HCT116 (cell line): Measurements from ENCODE around the gene LUM. TPM values are rescaled to one million over a fixed set of nuclear protein-coding genes. Genes with fewer than 3 reads are reported as not detected.

Experiments used
- ATAC-seq: fragments of 200-7000 bp; cut with Tn5 transposase; 2 replicates; pipeline ENCODE4 v1.9.1; 2020; ENCODE audit warnings: mild to moderate bottlenecking, moderate library complexity
- BruUV-seq: library from RNA; stranded (reverse); fragments of 400-500 nt; replicated peaks from 2 replicates; lab custom pipeline; 2021; lab: Mats Ljungman, UMichigan
- CTCF ChIA-PET: fragments of 300-600 bp; sonication (Branson Sonifier 250); formaldehyde crosslinking; loops from one replicate; lab custom pipeline; 2021; ENCODE audit warnings: antibody characterized with exemption; lab: Charles Lee
- POLR2A ChIA-PET: fragments of 300-600, 350-600 bp; sonication (Branson Sonifier 250); formaldehyde crosslinking; loops from one replicate; lab custom pipeline; 2021; ENCODE audit warnings: antibody characterized with exemption; lab: Charles Lee
- RAD21 ChIA-PET, 2 experiments: fragments of 300-600 bp; sonication (Branson Sonifier 250); formaldehyde crosslinking; loops; one replicate each; lab custom pipeline; 2023; ENCODE audit warnings: low total read pairs in 2 of 2; ENCODE audit not compliant: uncharacterized antibody in 2 of 2, unreplicated experiment in 2 of 2, low non-redundant PET in 1 of 2; lab: Charles Lee
- DNase-seq: peaks from one replicate; pipeline ENCODE4 v3.0.0-alpha.2; 2010; ENCODE audit warnings: low read depth, low spot score
- H2AFZ ChIP-seq: fragments of 200-600 bp; shearing (Covaris generic), sonication (generic); 2 replicates; pipeline ENCODE4 v1.6.1; 2017; ENCODE audit warnings: low read depth, mixed run types, mixed read lengths, antibody characterized with exemption, low read length; ENCODE audit not compliant: poor library complexity, severe bottlenecking
- H3K27ac ChIP-seq: 2 replicates; pipeline ENCODE4 v1.5.1; 2012; ENCODE audit warnings: low read depth, low read length
- H3K27me3 ChIP-seq: fragments of 200-600 bp; sonication (generic); 2 replicates; pipeline ENCODE4 v1.6.1; 2016; ENCODE audit warnings: mixed run types, low read length, mixed read lengths; ENCODE audit not compliant: insufficient read depth
- H3K36me3 ChIP-seq, 2 experiments: fragments of 200-500 bp in 1 of 2; fragments of 200-600 bp in 1 of 2; sonication (Bioruptor generic) in 1 of 2; sonication (generic) in 1 of 2; 2 replicates each; pipeline versions ENCODE4 v1.5.1 to v1.6.1; 2014 to 2016; ENCODE audit warnings: low read length in 2 of 2, inconsistent platforms in 1 of 2, mixed read lengths in 1 of 2, mixed run types in 1 of 2; ENCODE audit not compliant: insufficient read depth in 2 of 2, control insufficient read depth in 1 of 2
- H3K4me1 ChIP-seq, 2 experiments: fragments of 200-600 bp in 1 of 2; sonication (generic) in 1 of 2; 2 replicates each; pipeline versions ENCODE4 v1.5.1 to v1.6.1; 2012 to 2017; ENCODE audit warnings: low read length in 2 of 2, inconsistent platforms in 1 of 2, mild to moderate bottlenecking in 1 of 2, mixed read lengths in 1 of 2, mixed run types in 1 of 2, moderate library complexity in 1 of 2; ENCODE audit not compliant: insufficient read depth in 2 of 2, control insufficient read depth in 1 of 2
- H3K4me2 ChIP-seq: fragments of 200-600 bp; sonication (generic); 2 replicates; pipeline ENCODE4 v1.6.1; 2017; ENCODE audit warnings: mixed run types, low read length, mixed read lengths
- H3K4me3 ChIP-seq, 2 experiments: fragments of 200-600 bp in 1 of 2; sonication (generic) in 1 of 2; replicated peaks in 1 of 2; 2 replicates each; pipeline ENCODE4 v1.5.1; 2011 to 2016; ENCODE audit warnings: low read length in 2 of 2, control low read depth in 1 of 2, low read depth in 1 of 2, mild to moderate bottlenecking in 1 of 2, mixed read lengths in 1 of 2, mixed run types in 1 of 2
- H3K79me2 ChIP-seq: fragments of 200-600 bp; sonication (generic); 2 replicates; pipeline ENCODE4 v1.6.1; 2017; ENCODE audit warnings: mild to moderate bottlenecking, mixed run types, low read length, moderate library complexity, mixed read lengths; ENCODE audit not compliant: insufficient read depth
- H3K9ac ChIP-seq: fragments of 200-600 bp; sonication (generic); 2 replicates; pipeline ENCODE4 v1.6.1; 2016; ENCODE audit warnings: low read length, mixed read lengths
- H3K9me2 ChIP-seq: fragments of 200-600 bp; sonication (generic), shearing (Covaris generic); 2 replicates; pipeline ENCODE4 v1.6.1; 2017; ENCODE audit warnings: mixed run types, mild to moderate bottlenecking, moderate library complexity; ENCODE audit not compliant: insufficient read depth
- H3K9me3 ChIP-seq, 2 experiments: fragments of 200-500 bp in 1 of 2; fragments of 200-600 bp in 1 of 2; sonication (Bioruptor generic) in 1 of 2; sonication (generic) in 1 of 2; 2 replicates each; pipeline ENCODE4 v1.6.1; 2014 to 2017; ENCODE audit warnings: low read length in 2 of 2, mixed read lengths in 2 of 2, inconsistent platforms in 1 of 2, low read depth in 1 of 2, mild to moderate bottlenecking in 1 of 2, mixed run types in 1 of 2, moderate library complexity in 1 of 2; ENCODE audit not compliant: control insufficient read depth in 1 of 2, insufficient read depth in 1 of 2
- H4K20me1 ChIP-seq: fragments of 200-600 bp; sonication (generic), shearing (Covaris generic); 2 replicates; pipeline ENCODE4 v1.6.1; 2017; ENCODE audit warnings: mixed run types, mild to moderate bottlenecking, moderate library complexity; ENCODE audit not compliant: insufficient read depth
- CBX3 ChIP-seq: IDR thresholded peaks from 2 replicates; pipeline ENCODE4 v1.6.1; 2012; ENCODE audit warnings: low read depth
- CEBPB ChIP-seq: IDR thresholded peaks from 2 replicates; pipeline ENCODE4 v1.6.1; 2012; ENCODE audit warnings: low read depth
- EGR1 ChIP-seq: IDR thresholded peaks from 2 replicates; pipeline ENCODE4 v1.6.1; 2012; ENCODE audit warnings: low read depth
- ELF1 ChIP-seq: IDR thresholded peaks from 2 replicates; pipeline ENCODE4 v1.6.1; 2012; ENCODE audit warnings: low read depth, borderline replicate concordance
- EZH2 ChIP-seq: fragments of 200-600 bp; sonication (generic); IDR thresholded peaks from 2 replicates; pipeline ENCODE4 v1.6.1; 2017; ENCODE audit warnings: antibody characterized with exemption, mixed run types
- EZH2phosphoT487 ChIP-seq: fragments of 200-600 bp; IDR thresholded peaks from 2 replicates; pipeline ENCODE4 v1.6.1; 2018; ENCODE audit warnings: antibody characterized with exemption, borderline replicate concordance
- FOSL1 ChIP-seq: IDR thresholded peaks from 2 replicates; pipeline ENCODE4 v1.6.1; 2012; ENCODE audit warnings: low read depth
- JUND ChIP-seq: IDR thresholded peaks from 2 replicates; pipeline ENCODE4 v1.6.1; 2012
- POLR2A ChIP-seq: IDR thresholded peaks from 2 replicates; pipeline ENCODE4 v1.7.0; 2011; ENCODE audit warnings: borderline replicate concordance; ENCODE audit not compliant: insufficient read depth, insufficient read length; ENCODE audit errors: extremely low read depth
- POLR2AphosphoS5 ChIP-seq: IDR thresholded peaks from 2 replicates; pipeline ENCODE4 v1.6.1; 2011; ENCODE audit warnings: mild to moderate bottlenecking, low read depth, low read length, moderate library complexity
- RAD21 ChIP-seq: IDR thresholded peaks from 2 replicates; pipeline ENCODE4 v1.6.1; 2012; ENCODE audit warnings: low read depth, mild to moderate bottlenecking
- SIN3A ChIP-seq: IDR thresholded peaks from 2 replicates; pipeline ENCODE4 v1.6.1; 2012; ENCODE audit warnings: low read depth
- SRF ChIP-seq: IDR thresholded peaks from 2 replicates; pipeline ENCODE4 v1.6.1; 2012; ENCODE audit warnings: low read depth
- TCF7L2 ChIP-seq: IDR thresholded peaks from 2 replicates; pipeline ENCODE4 v1.7.0; 2011; ENCODE audit warnings: borderline replicate concordance, inconsistent platforms; ENCODE audit not compliant: insufficient read depth, insufficient read length; ENCODE audit errors: extremely low read depth
- ZBTB33 ChIP-seq: IDR thresholded peaks from 2 replicates; pipeline ENCODE4 v1.6.1; 2011; ENCODE audit warnings: mild to moderate bottlenecking, low read length, moderate library complexity; ENCODE audit not compliant: insufficient replicate concordance; ENCODE audit errors: extremely low read depth
- ZFX ChIP-seq: fragments of 450-650 bp; IDR thresholded peaks from 2 replicates; pipeline ENCODE4 v1.6.1; 2017
- ZNF274 ChIP-seq: fragments of 200-500 bp; sonication (Bioruptor generic); IDR thresholded peaks from 2 replicates; pipeline ENCODE4 v1.6.1; 2014; ENCODE audit warnings: mild to moderate bottlenecking, low read depth, low read length, inconsistent platforms
- intact Hi-C: fragments of 100-400 bp; cut with micrococcal nuclease; formaldehyde crosslinking; loops from 2 replicates; pipeline ENCODE4 v1.10.0; 2022
- total RNA-seq: library from RNA; stranded (reverse); gene quantifications from one replicate; pipeline ENCODE4 v1.2.1, GENCODE V29; 2021; ENCODE audit not compliant: unreplicated experiment
- TF ChIP-seq, protein P1 (sequence below): IDR thresholded peaks from 2 replicates; pipeline ENCODE4 v1.6.1; 2012
- TF ChIP-seq, protein P2 (sequence below), 3 experiments: fragments of 200-600 bp in 1 of 3; sonication (generic) in 1 of 3; IDR thresholded peaks in 2 of 3; conservative IDR thresholded peaks in 1 of 3; 2 replicates each; pipeline ENCODE4 v1.5.1; 2012 to 2017; ENCODE audit warnings: low read depth in 2 of 3, low read length in 2 of 3, antibody characterized with exemption in 1 of 3, borderline replicate concordance in 1 of 3, control low read depth in 1 of 3, mild to moderate bottlenecking in 1 of 3, mixed read lengths in 1 of 3, mixed run types in 1 of 3, moderate library complexity in 1 of 3; ENCODE audit not compliant: insufficient read depth in 1 of 3

Gene LUM
- total RNA-seq, 1 experiment from 2014 or later = 0.69 TPM

DNA sequence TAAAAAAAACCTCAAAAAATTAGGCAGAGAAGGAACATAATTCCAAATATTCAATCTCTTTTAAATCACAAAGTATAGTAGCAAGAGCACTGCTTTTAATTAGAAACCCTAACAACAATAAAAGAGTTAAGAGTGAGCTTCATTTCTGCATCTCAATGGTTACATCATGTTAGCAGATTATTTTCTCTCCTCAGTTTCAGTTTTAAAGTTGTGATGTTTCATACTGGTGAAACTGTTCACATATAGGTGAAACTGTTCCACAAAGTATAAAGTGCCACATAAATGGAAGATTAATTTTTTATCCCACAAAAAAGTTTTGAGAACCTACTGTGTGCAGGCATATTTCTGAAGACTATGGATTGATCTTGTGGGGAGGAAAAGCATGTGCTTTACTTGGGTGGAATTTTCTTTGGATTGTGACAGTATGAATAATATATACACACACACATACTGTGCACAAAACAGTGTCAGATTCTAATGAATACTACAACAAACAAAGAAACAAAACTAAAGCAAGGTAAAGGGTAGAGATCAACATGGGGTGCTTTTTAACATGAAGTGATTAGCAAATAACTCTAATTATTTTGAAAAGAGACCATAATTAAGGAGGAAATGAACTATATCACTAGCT is 17.1 kb downstream of the LUM start (continued):
- TF ChIP-seq TCF7L2 (no peak), SIN3A (no peak), FOSL1 (no peak), POLR2AphosphoS5 (no peak)
- TF ChIP-seq, protein P1, sequence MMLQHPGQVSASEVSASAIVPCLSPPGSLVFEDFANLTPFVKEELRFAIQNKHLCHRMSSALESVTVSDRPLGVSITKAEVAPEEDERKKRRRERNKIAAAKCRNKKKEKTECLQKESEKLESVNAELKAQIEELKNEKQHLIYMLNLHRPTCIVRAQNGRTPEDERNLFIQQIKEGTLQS = no peak

GRCh38 chr12:91093341-91093740 is 18.0 kb downstream of the LUM start:
- Histone ChIP-seq H3K4me3 (no peak overlapping the region), H3K27ac (no peak overlapping the region), H3K4me2 (no peak overlapping the region), H3K79me2 (no peaks in the 10 kb centered on the region), H2AFZ (no peak overlapping the region), H3K36me3 (no peaks in the 10 kb centered on the region), H4K20me1 (no peaks in the 10 kb centered on the region), H3K9me2 (no peaks in the 10 kb centered on the region), H3K9ac (no peak overlapping the region), H3K9me3 (peaks cover 0 to 5% of the 10 kb centered on the region in 2 experiments; a peak in 1 of 4 replicates), H3K27me3 (no peaks in the 10 kb centered on the region), H3K4me1 (peaks cover 0 to 1% of the 10 kb centered on the region in 2 experiments; a peak in 2 of 4 replicates)
- CTCF ChIA-PET = no interaction called here
- TF ChIP-seq EGR1 (no peak), ZNF274 (no peak), TCF7L2 (no peak), JUND (no peak), FOSL1 (no peak), EZH2 (no peak), EZH2phosphoT487 (no peak), ELF1 (no peak), POLR2AphosphoS5 (no peak), POLR2A (no peak), ZFX (no peak), SRF (no peak), ZBTB33 (no peak), CEBPB (no peak), SIN3A (no peak), RAD21 (no peak), CBX3 (no peak)
- TF ChIP-seq, protein P1 = no peak
- TF ChIP-seq, protein P2, sequence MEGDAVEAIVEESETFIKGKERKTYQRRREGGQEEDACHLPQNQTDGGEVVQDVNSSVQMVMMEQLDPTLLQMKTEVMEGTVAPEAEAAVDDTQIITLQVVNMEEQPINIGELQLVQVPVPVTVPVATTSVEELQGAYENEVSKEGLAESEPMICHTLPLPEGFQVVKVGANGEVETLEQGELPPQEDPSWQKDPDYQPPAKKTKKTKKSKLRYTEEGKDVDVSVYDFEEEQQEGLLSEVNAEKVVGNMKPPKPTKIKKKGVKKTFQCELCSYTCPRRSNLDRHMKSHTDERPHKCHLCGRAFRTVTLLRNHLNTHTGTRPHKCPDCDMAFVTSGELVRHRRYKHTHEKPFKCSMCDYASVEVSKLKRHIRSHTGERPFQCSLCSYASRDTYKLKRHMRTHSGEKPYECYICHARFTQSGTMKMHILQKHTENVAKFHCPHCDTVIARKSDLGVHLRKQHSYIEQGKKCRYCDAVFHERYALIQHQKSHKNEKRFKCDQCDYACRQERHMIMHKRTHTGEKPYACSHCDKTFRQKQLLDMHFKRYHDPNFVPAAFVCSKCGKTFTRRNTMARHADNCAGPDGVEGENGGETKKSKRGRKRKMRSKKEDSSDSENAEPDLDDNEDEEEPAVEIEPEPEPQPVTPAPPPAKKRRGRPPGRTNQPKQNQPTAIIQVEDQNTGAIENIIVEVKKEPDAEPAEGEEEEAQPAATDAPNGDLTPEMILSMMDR (IDR thresholded peaks at IDR 0.05 in 2 of 3, conservative IDR thresholded peaks at IDR 0.05 in 1 of 3; ENCODE audit: borderline replicate concordance in 1 of 3, insufficient read depth in 1 of 3, low read depth in 2 of 3, low read length in 2 of 3) = no peak
- no peak for ATAC-seq
- RAD21 ChIA-PET = no interaction called here
- BruUV-seq = no TSS peak
- POLR2A ChIA-PET = no interaction called here
- DNase-seq = no peak
- intact Hi-C loops = no loop called here
